ENCODE data around the gene PLD2.

- TF ChIP-seq CTCF (IDR thresholded peaks at IDR 0.05; ENCODE audit: insufficient read depth, low read length, poor library complexity, severe bottlenecking) = no peak
- TF ChIP-seq EZH2phosphoT487 (conservative IDR thresholded peaks at IDR 0.05; ENCODE audit: low read length) = no peak
Measured at GRCh38 chr17:4827399-4827798, 20.4 kb downstream of the PLD2 start.
